Sigmoid colon (tissue), 7 donors: ENCODE data around the gene CLSTN1. TPM values are rescaled to one million over a fixed set of nuclear protein-coding genes. Genes with fewer than 3 reads are reported as not detected.

ENCODE experiments used
- DNase-seq: peaks from one replicate; pipeline ENCODE4 v3.0.0-alpha.2; 2019
- H3K27ac ChIP-seq, 4 donors: fragments of 200-600 bp; sonication (generic); one replicate each; pipeline ENCODE4 v1.5.1; 2016 to 2019; ENCODE audit warnings: mild to moderate bottlenecking in 1 of 4
- H3K27me3 ChIP-seq, 3 donors: fragments of 200-600 bp; sonication (generic); one replicate each; pipeline ENCODE4 v1.5.1; 2019; ENCODE audit warnings: mild to moderate bottlenecking in 1 of 3
- H3K36me3 ChIP-seq, 4 donors: fragments of 200-600 bp; sonication (generic); one replicate each; pipeline ENCODE4 v1.5.1; 2016 to 2019
- H3K4me1 ChIP-seq, 4 donors: fragments of 200-600 bp; sonication (generic); one replicate each; pipeline ENCODE4 v1.5.1; 2017 to 2019
- H3K4me3 ChIP-seq, 4 donors: fragments of 200-600 bp; sonication (generic); one replicate each; pipeline ENCODE4 v1.5.1; 2017 to 2019; ENCODE audit warnings: mild to moderate bottlenecking in 2 of 4, moderate library complexity in 1 of 4
- H3K9me3 ChIP-seq, 4 donors: fragments of 200-600 bp in 3 of 4; sonication (generic) in 3 of 4; one replicate each; pipeline versions ENCODE4 v1.5.1 to v1.6.1; 2013 to 2019
- EP300 ChIP-seq, 4 donors: sonication (generic); formaldehyde crosslinking; IDR thresholded peaks; one replicate each; pipeline ENCODE4 v1.6.1; 2017; ENCODE audit warnings: antibody characterized with exemption in 4 of 4
- POLR2A ChIP-seq, 2 donors: fragments of 450-650 bp; IDR thresholded peaks; one replicate each; pipeline ENCODE4 v1.6.1; 2016; ENCODE audit warnings: antibody characterized with exemption in 2 of 2, mild to moderate bottlenecking in 2 of 2, moderate library complexity in 2 of 2
- POLR2AphosphoS5 ChIP-seq, 4 donors: sonication (generic); formaldehyde crosslinking; IDR thresholded peaks; one replicate each; pipeline ENCODE4 v1.6.1; 2017; ENCODE audit warnings: antibody characterized with exemption in 4 of 4
- WGBS, 2 donors: extraction: QIAGEN DNeasy Blood & Tissue Kit; methylation state at CpG; one replicate each; pipeline ENCODE4 v1.1.7; 2013; 5-methylcytosine and 5-hydroxymethylcytosine counted together
- intact Hi-C: fragments of 100-400 bp; cut with DNase I; formaldehyde crosslinking; loops from one replicate; pipeline ENCODE4 v1.15.1; 2023
- polyA plus RNA-seq, 3 donors: library from polyadenylated mRNA; stranded (reverse); fragments of 200-250 nt; gene quantifications; one replicate each; pipeline ENCODE4 v1.2.3, GENCODE V29; 2013
- total RNA-seq, 4 donors: library from RNA; depleted of rRNA; stranded (reverse); fragments of >200 nt; gene quantifications; one replicate each; pipeline ENCODE4 v1.1.0, GENCODE V29; 2016
- TF ChIP-seq, protein P1 (sequence below), 4 experiments: fragments of 450-650 bp in 3 of 4; fragments of 200-600 bp in 1 of 4; IDR thresholded peaks; one replicate each; pipeline ENCODE4 v1.5.1; 2016 to 2019; ENCODE audit warnings: antibody characterized with exemption in 4 of 4, mild to moderate bottlenecking in 3 of 4, moderate library complexity in 2 of 4
- donor health status: healthy with polysubstance abuse.
- donor health status: Bipolar disorder and iron deficiency.
- donor health status: healthy.

The CLSTN1 gene
- total and polyA plus RNA-seq, 7 donors, result 21.0 to 105 (median 34.6) TPM

DNA sequence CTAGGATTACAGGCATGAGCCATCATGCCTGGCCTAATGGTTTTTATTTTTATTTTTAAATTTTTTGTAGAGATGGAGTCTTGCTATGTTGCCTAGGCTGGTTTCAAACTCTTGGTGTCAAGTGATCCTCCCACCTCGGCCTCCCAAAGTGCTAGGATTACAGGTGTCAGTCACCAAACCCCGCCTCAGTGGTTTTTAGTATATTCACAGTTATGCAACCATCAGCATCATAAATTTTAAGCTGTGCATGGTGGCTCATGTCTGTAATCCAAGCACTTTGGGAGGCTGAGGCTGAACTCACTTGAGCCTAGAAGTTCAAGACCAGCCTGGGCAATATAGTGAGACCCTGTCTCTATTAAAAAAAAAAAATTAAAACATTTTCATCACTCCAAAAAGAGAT lies 143.7 kb downstream of the CLSTN1 start:
- Histone ChIP-seq H3K4me1 (no peaks in the 10 kb centered on the region), H3K27me3 (no peaks in the 10 kb centered on the region), H3K4me3 (no peak overlapping the region), H3K36me3 (no peaks in the 10 kb centered on the region), H3K27ac (no peak overlapping the region), H3K9me3 (no peaks in the 10 kb centered on the region)
- WGBS, 2 donors, result 88 to 93% methylated on average over 2 of the region's 2 CpGs
- intact Hi-C loops, result no loop called here
- no peak for DNase-seq
- TF ChIP-seq, protein P1, sequence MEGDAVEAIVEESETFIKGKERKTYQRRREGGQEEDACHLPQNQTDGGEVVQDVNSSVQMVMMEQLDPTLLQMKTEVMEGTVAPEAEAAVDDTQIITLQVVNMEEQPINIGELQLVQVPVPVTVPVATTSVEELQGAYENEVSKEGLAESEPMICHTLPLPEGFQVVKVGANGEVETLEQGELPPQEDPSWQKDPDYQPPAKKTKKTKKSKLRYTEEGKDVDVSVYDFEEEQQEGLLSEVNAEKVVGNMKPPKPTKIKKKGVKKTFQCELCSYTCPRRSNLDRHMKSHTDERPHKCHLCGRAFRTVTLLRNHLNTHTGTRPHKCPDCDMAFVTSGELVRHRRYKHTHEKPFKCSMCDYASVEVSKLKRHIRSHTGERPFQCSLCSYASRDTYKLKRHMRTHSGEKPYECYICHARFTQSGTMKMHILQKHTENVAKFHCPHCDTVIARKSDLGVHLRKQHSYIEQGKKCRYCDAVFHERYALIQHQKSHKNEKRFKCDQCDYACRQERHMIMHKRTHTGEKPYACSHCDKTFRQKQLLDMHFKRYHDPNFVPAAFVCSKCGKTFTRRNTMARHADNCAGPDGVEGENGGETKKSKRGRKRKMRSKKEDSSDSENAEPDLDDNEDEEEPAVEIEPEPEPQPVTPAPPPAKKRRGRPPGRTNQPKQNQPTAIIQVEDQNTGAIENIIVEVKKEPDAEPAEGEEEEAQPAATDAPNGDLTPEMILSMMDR (IDR thresholded peaks at IDR 0.05), result no peak
- TF ChIP-seq POLR2A (IDR thresholded peaks at IDR 0.05), result no peak
- no peak for TF ChIP-seq EP300 (IDR thresholded peaks at IDR 0.05)
- no peak for TF ChIP-seq POLR2AphosphoS5 (IDR thresholded peaks at IDR 0.05)

Other genes starting within 250 kb of the CLSTN1 start
- gene TMEM201, start 235.1 kb downstream of the CLSTN1 start, total RNA-seq, result 1 to 10 TPM; 3.5 to 5.8 (median 4.6) TPM
- 1 to 10 TPM in 2 of 3 donors, under 1 TPM in 1; 0.23 to 7.4 (median 1.2) TPM for gene TMEM201, start 235.1 kb downstream of the CLSTN1 start, polyA plus RNA-seq
- gene PIK3CD, start 172.2 kb downstream of the CLSTN1 start, total RNA-seq, result 10 to 100 TPM in 2 of 4 donors, 1 to 10 TPM in 2; 6.9 to 12.5 (median 10.0) TPM
- gene PIK3CD, start 172.2 kb downstream of the CLSTN1 start, polyA plus RNA-seq, result 10 to 100 TPM in 1 of 3 donors, 1 to 10 TPM in 2; 1.2 to 23.1 (median 1.2) TPM
- gene CTNNBIP1, start 86.3 kb upstream of the CLSTN1 start, total RNA-seq, result 10 to 100 TPM in 3 of 4 donors, 1 to 10 TPM in 1; 9.2 to 18.2 (median 13.7) TPM
- 10 to 100 TPM; 19.8 to 20.3 (median 19.9) TPM for gene CTNNBIP1, start 86.3 kb upstream of the CLSTN1 start, polyA plus RNA-seq
- 10 to 100 TPM; 25.1 to 29.6 (median 27.3) TPM for gene LZIC, start 119.4 kb upstream of the CLSTN1 start, total RNA-seq
- 10 to 100 TPM; 23.7 to 50.4 (median 39.6) TPM for gene LZIC, start 119.4 kb upstream of the CLSTN1 start, polyA plus RNA-seq
- gene NMNAT1, start 119.5 kb upstream of the CLSTN1 start, total RNA-seq, result 1 to 10 TPM; 5.1 to 9.7 (median 6.7) TPM
- 10 to 100 TPM; 12.0 to 14.6 (median 13.2) TPM for gene NMNAT1, start 119.5 kb upstream of the CLSTN1 start, polyA plus RNA-seq
- 10 to 100 TPM in 2 of 4 donors, 1 to 10 TPM in 2; 4.2 to 13.2 (median 10.7) TPM for gene RBP7, start 173.3 kb upstream of the CLSTN1 start, total RNA-seq
- 10 to 100 TPM in 1 of 3 donors, 1 to 10 TPM in 2; 7.1 to 10.8 (median 7.9) TPM for gene RBP7, start 173.3 kb upstream of the CLSTN1 start, polyA plus RNA-seq
- 100 to 1,000 TPM in 1 of 4 donors, 10 to 100 TPM in 3; 47.8 to 124 (median 59.4) TPM for gene UBE4B, start 209.0 kb upstream of the CLSTN1 start, total RNA-seq
- gene UBE4B, start 209.0 kb upstream of the CLSTN1 start, polyA plus RNA-seq, result 10 to 100 TPM; 10.2 to 22.6 (median 12.7) TPM